GM12878 (cell line): ENCODE data around the gene COL6A6. TPM values are rescaled to one million over a fixed set of nuclear protein-coding genes. Genes with fewer than 3 reads are reported as not detected.

Experiments
- ATAC-seq: fragments of 200-7000 bp; cut with Tn5 transposase; 3 replicates; pipeline ENCODE4 v1.9.1; 2020; ENCODE audit warnings: mild to moderate bottlenecking, moderate library complexity
- BruUV-seq: library from RNA; stranded (reverse); fragments of 400-500 nt; replicated peaks from 2 replicates; lab custom pipeline; 2021; lab: Mats Ljungman, UMichigan
- CTCF ChIA-PET: fragments of 300-600 bp; sonication (Branson Sonifier 250); formaldehyde crosslinking; extraction: SDS; loops from one replicate; lab custom pipeline; 2021; ENCODE audit warnings: inconsistent platforms; lab: Yijun Ruan, JAX
- POLR2A ChIA-PET: fragments of 350-600 bp; formaldehyde crosslinking; extraction: SDS; loops from one replicate; lab custom pipeline; 2021; ENCODE audit warnings: inconsistent platforms; lab: Charles Lee
- RAD21 ChIA-PET: fragments of 300-600 bp; sonication (Branson Sonifier 250); formaldehyde crosslinking; loops from one replicate; lab custom pipeline; 2023; ENCODE audit warnings: antibody characterized with exemption; ENCODE audit not compliant: unreplicated experiment; lab: Charles Lee
- SMC1A ChIA-PET: fragments of 300-600 bp; sonication (Branson Sonifier 250); formaldehyde crosslinking; loops from one replicate; lab custom pipeline; 2023; ENCODE audit not compliant: unreplicated experiment, uncharacterized antibody; lab: Charles Lee
- DNase-seq: peaks from one replicate; pipeline ENCODE4 v3.0.0-alpha.2; 2011; ENCODE audit warnings: low read depth, low spot score
- FAIRE-seq: peaks from 3 replicates; lab custom pipeline; 2011; peaks lifted over from hg19 to GRCh38; lab: Jason Lieb, UNC
- H2AFZ ChIP-seq: 2 replicates; pipeline ENCODE4 v1.6.0; 2011; ENCODE audit warnings: low read depth, low read length, control low read depth; ENCODE audit not compliant: control insufficient read depth
- H3K27ac ChIP-seq: 2 replicates; pipeline ENCODE4 v1.5.1; 2011; ENCODE audit warnings: control low read depth; ENCODE audit not compliant: control insufficient read depth, insufficient read depth
- H3K27me3 ChIP-seq, 2 experiments: replicated peaks in 1 of 2; 2 replicates each; pipeline versions ENCODE4 v1.6.0 to v1.6.1; 2011; ENCODE audit warnings: low read length in 1 of 2; ENCODE audit not compliant: control insufficient read depth in 2 of 2, insufficient read depth in 2 of 2
- H3K36me3 ChIP-seq, 2 experiments: 2 replicates each; pipeline ENCODE4 v1.5.1; 2011; ENCODE audit warnings: low read length in 1 of 2; ENCODE audit not compliant: control insufficient read depth in 2 of 2, insufficient read depth in 2 of 2
- H3K4me1 ChIP-seq: 2 replicates; pipeline ENCODE4 v1.6.1; 2011; ENCODE audit warnings: mild to moderate bottlenecking, low read length, moderate library complexity, mixed read lengths; ENCODE audit not compliant: control insufficient read depth, insufficient read depth
- H3K4me2 ChIP-seq: 2 replicates; pipeline ENCODE4 v1.6.0; 2011; ENCODE audit warnings: control low read depth; ENCODE audit not compliant: control insufficient read depth, insufficient read depth
- H3K4me3 ChIP-seq: fragments of 200-600 bp; sonication (generic); 2 replicates; pipeline ENCODE4 v1.5.1; 2016
- H3K79me2 ChIP-seq: 2 replicates; pipeline ENCODE4 v1.6.0; 2011; ENCODE audit warnings: low read length; ENCODE audit not compliant: control insufficient read depth, insufficient read depth
- H3K9ac ChIP-seq: 2 replicates; pipeline ENCODE4 v1.8.0; 2011; ENCODE audit warnings: low read length, control low read depth, mixed read lengths; ENCODE audit not compliant: control insufficient read depth, insufficient read depth
- H3K9me3 ChIP-seq: replicated peaks from 3 replicates; pipeline ENCODE4 v1.5.1; 2011; ENCODE audit warnings: mild to moderate bottlenecking, low read length; ENCODE audit not compliant: control insufficient read depth, insufficient read depth
- H4K20me1 ChIP-seq: 2 replicates; pipeline ENCODE4 v1.6.0; 2011; ENCODE audit not compliant: control insufficient read depth, insufficient read depth
- CREM ChIP-seq: IDR thresholded peaks from 2 replicates; pipeline ENCODE4 v1.6.1; 2014; ENCODE audit warnings: antibody characterized with exemption, low read depth
- CUX1 ChIP-seq: IDR thresholded peaks from 2 replicates; pipeline ENCODE4 v1.6.1; 2012; ENCODE audit warnings: improper control_type of control experiment, low read depth, low read length; ENCODE audit not compliant: insufficient replicate concordance
- GABPA ChIP-seq: IDR thresholded peaks from 2 replicates; pipeline ENCODE4 v1.6.1; 2014; ENCODE audit warnings: antibody characterized with exemption, low read depth, mild to moderate bottlenecking, inconsistent platforms
- HCFC1 ChIP-seq: fragments of 150-350 bp; IDR thresholded peaks from 2 replicates; pipeline ENCODE4 v1.6.1; 2014; ENCODE audit warnings: low read length
- MEF2A ChIP-seq: IDR thresholded peaks from 2 replicates; pipeline ENCODE4 v1.6.1; 2011; ENCODE audit warnings: low read depth, mild to moderate bottlenecking, low read length, moderate library complexity; ENCODE audit not compliant: insufficient read depth
- MXI1 ChIP-seq: fragments of 150-350 bp; IDR thresholded peaks from 2 replicates; pipeline ENCODE4 v1.6.1; 2011; ENCODE audit warnings: low read depth, mild to moderate bottlenecking, inconsistent platforms, low read length, improper control_type of control experiment
- RCOR1 ChIP-seq: conservative IDR thresholded peaks from 2 replicates; pipeline ENCODE4 v1.6.1; 2012; ENCODE audit warnings: low read depth, low read length, improper control_type of control experiment
- SIX5 ChIP-seq: IDR thresholded peaks from 2 replicates; pipeline ENCODE4 v1.6.1; 2011; ENCODE audit warnings: mild to moderate bottlenecking, low read depth, low read length, moderate library complexity; ENCODE audit not compliant: severe bottlenecking
- SMAD5 ChIP-seq: IDR thresholded peaks from 2 replicates; pipeline ENCODE4 v1.6.1; 2016; ENCODE audit warnings: antibody characterized with exemption, low read depth
- SPI1 ChIP-seq: IDR thresholded peaks from 2 replicates; pipeline ENCODE4 v1.6.1; 2011; ENCODE audit warnings: low read depth, mild to moderate bottlenecking, low read length, moderate library complexity, borderline replicate concordance; ENCODE audit not compliant: insufficient read depth
- STAT1 ChIP-seq: fragments of 450-650 bp; conservative IDR thresholded peaks from 2 replicates; pipeline ENCODE4 v1.6.1; 2014; ENCODE audit warnings: antibody characterized with exemption, mild to moderate bottlenecking
- TBL1XR1 ChIP-seq: IDR thresholded peaks from 2 replicates; pipeline ENCODE4 v1.6.1; 2012; ENCODE audit warnings: low read depth, low read length, improper control_type of control experiment
- USF2 ChIP-seq: IDR thresholded peaks from 2 replicates; pipeline ENCODE4 v1.6.1; 2011; ENCODE audit warnings: low read depth, low read length, improper control_type of control experiment, borderline replicate concordance
- WRNIP1 ChIP-seq: IDR thresholded peaks from 2 replicates; pipeline ENCODE4 v1.6.1; 2011; ENCODE audit warnings: low read depth, low read length, improper control_type of control experiment, borderline replicate concordance
- ZBED1 ChIP-seq: IDR thresholded peaks from 2 replicates; pipeline ENCODE4 v1.6.1; 2016; ENCODE audit warnings: borderline replicate concordance
- ZBTB11 ChIP-seq: fragments of 450-650 bp; formaldehyde crosslinking; IDR thresholded peaks from 2 replicates; pipeline ENCODE4 v1.5.0; 2022; ENCODE audit warnings: mild to moderate bottlenecking, missing genetic modification characterization
- ZSCAN29 ChIP-seq: fragments of 450-650 bp; IDR thresholded peaks from 2 replicates; pipeline ENCODE4 v1.6.1; 2017; ENCODE audit warnings: mild to moderate bottlenecking, moderate library complexity
- WGBS: methylation state at CpG from one replicate; pipeline ENCODE4 v1.1.6; 2016; ENCODE audit warnings: low lambda C conversion rate; ENCODE audit not compliant: insufficient replicate concordance, insufficient coverage; ENCODE audit errors: missing lambda C conversion rate; 5-methylcytosine and 5-hydroxymethylcytosine counted together
- in situ Hi-C: fragments of 300-500 bp; cut with MboI; formaldehyde crosslinking; loops from 9 replicates; pipeline ENCODE4 v1.14.3; 2018; ENCODE audit warnings: mixed read lengths
- intact Hi-C: fragments of 100-400 bp; cut with micrococcal nuclease; formaldehyde crosslinking; loops from one replicate; pipeline ENCODE4 v1.14.2; 2022; ENCODE audit not compliant: unreplicated experiment
- polyA plus RNA-seq, 11 experiments: library from polyadenylated mRNA; depleted of rRNA in 4 of 11; unstranded in 6 of 11; stranded (reverse) in 5 of 11; fragments of >200 nt; fragmentation: Nextera tagmentation in 4 of 11; fragmentation: Illumina TruSeq in 1 of 11; extraction: Ambion mirVana in 4 of 11; extraction: Trizol in 1 of 11; gene quantifications; 1 replicate in 1 of 11; 2 replicates in 10 of 11; pipeline versions ENCODE4 v1.2.1 to v1.2.3, GENCODE V29; 2011 to 2016; ENCODE audit warnings: inconsistent platforms in 2 of 11, missing spikeins in 2 of 11, low read depth in 1 of 11
- total RNA-seq, 4 experiments: library from RNA; depleted of rRNA in 3 of 4; stranded (reverse); fragments of >200 nt in 3 of 4; fragmentation: Illumina TruSeq in 1 of 4; extraction: Trizol in 1 of 4; gene quantifications; 2 replicates each; pipeline versions ENCODE4 v1.2.1 to v1.2.3, GENCODE V29; 2013 to 2021

COL6A6 gene
- total and polyA plus RNA-seq, 10 of the 15 experiments (the other 5 are each of a cell fraction or from before 2014, with no cell fraction given): 0.01 to 0.02 TPM; not detected in 8

GRCh38 chr3:130506031-130506430, 10.9 kb upstream of the COL6A6 start:
- SMC1A ChIA-PET: no interaction called here

More at GRCh38 chr3:130506031-130506430, 10.9 kb upstream of the COL6A6 start:
- Histone ChIP-seq H3K4me1 (no peaks in the 10 kb centered on the region), H3K9ac (no peak overlapping the region), H2AFZ (no peak overlapping the region), H3K4me2 (no peak overlapping the region), H3K27ac (no peak overlapping the region), H4K20me1 (no peaks in the 10 kb centered on the region), H3K9me3 (no peaks in the 10 kb centered on the region), H3K27me3 (no peaks in the 10 kb centered on the region; a peak in 1 of 4 replicates), H3K36me3 (no peaks in the 10 kb centered on the region), H3K4me3 (no peak overlapping the region), H3K79me2 (no peaks in the 10 kb centered on the region)
- no TSS peak for BruUV-seq
- DNase-seq (no peak), FAIRE-seq (no peak), ATAC-seq (no peak)
- ChIA-PET POLR2A (no interaction called here), RAD21 (no interaction called here), CTCF (no interaction called here)
- in situ Hi-C loops: no loop called here
- intact Hi-C loops: no loop called here
- no peak for TF ChIP-seq CUX1
- no peak for TF ChIP-seq GABPA
- TF ChIP-seq HCFC1: no peak
- no peak for TF ChIP-seq MXI1
- TF ChIP-seq TBL1XR1: no peak
- TF ChIP-seq MEF2A: no peak
- TF ChIP-seq USF2: no peak
- no peak for TF ChIP-seq CREM
- TF ChIP-seq ZBTB11: no peak
- no peak for TF ChIP-seq RCOR1
- no peak for TF ChIP-seq SIX5
- no peak for TF ChIP-seq SPI1
- no peak for TF ChIP-seq SMAD5
- no peak for TF ChIP-seq WRNIP1
- no peak for TF ChIP-seq ZSCAN29
- TF ChIP-seq STAT1: no peak
- TF ChIP-seq ZBED1: no peak
- 40% methylated on average over 3 of the region's 3 CpGs for WGBS
